WERI-Rb-1 (cell line): ENCODE measurements around the gene RAMP2.
"Not testable (repeated sequence)": the region's sequence is repeated elsewhere in the genome, so short reads cannot be mapped to it uniquely, and the experiment has no call there.

Source experiments
- DNase-seq: peaks from one replicate; pipeline ENCODE4 v3.0.0-alpha.2; 2020
- H3K27ac ChIP-seq: fragments of 250-450 bp; sonication (Bioruptor Pico); 2 replicates; pipeline ENCODE4 v1.5.1; 2020; ENCODE audit warnings: mild to moderate bottlenecking, moderate library complexity
- H3K27me3 ChIP-seq: fragments of 250-450 bp; sonication (Bioruptor Pico); 2 replicates; pipeline ENCODE4 v1.5.1; 2021; ENCODE audit warnings: mild to moderate bottlenecking, low read depth, moderate library complexity; ENCODE audit not compliant: insufficient read depth, severe bottlenecking
- H3K36me3 ChIP-seq: fragments of 250-450 bp; sonication (Bioruptor Pico); 2 replicates; pipeline ENCODE4 v1.5.1; 2020; ENCODE audit warnings: mild to moderate bottlenecking, moderate library complexity
- H3K4me3 ChIP-seq: 2 replicates; pipeline ENCODE4 v1.5.1; 2011; ENCODE audit warnings: low read depth, mild to moderate bottlenecking, control low read depth, low read length
- H3K9me3 ChIP-seq: fragments of 250-450 bp; sonication (Bioruptor Pico); 2 replicates; pipeline ENCODE4 v1.5.1; 2021; ENCODE audit warnings: mild to moderate bottlenecking, moderate library complexity; ENCODE audit not compliant: severe bottlenecking
- TF ChIP-seq, protein P1 (sequence below): IDR thresholded peaks from 2 replicates; pipeline ENCODE4 v1.5.1; 2011; ENCODE audit warnings: low read depth, mild to moderate bottlenecking, control low read depth, inconsistent platforms, low read length

RAMP2 gene, protein sequence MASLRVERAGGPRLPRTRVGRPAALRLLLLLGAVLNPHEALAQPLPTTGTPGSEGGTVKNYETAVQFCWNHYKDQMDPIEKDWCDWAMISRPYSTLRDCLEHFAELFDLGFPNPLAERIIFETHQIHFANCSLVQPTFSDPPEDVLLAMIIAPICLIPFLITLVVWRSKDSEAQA

DNA sequence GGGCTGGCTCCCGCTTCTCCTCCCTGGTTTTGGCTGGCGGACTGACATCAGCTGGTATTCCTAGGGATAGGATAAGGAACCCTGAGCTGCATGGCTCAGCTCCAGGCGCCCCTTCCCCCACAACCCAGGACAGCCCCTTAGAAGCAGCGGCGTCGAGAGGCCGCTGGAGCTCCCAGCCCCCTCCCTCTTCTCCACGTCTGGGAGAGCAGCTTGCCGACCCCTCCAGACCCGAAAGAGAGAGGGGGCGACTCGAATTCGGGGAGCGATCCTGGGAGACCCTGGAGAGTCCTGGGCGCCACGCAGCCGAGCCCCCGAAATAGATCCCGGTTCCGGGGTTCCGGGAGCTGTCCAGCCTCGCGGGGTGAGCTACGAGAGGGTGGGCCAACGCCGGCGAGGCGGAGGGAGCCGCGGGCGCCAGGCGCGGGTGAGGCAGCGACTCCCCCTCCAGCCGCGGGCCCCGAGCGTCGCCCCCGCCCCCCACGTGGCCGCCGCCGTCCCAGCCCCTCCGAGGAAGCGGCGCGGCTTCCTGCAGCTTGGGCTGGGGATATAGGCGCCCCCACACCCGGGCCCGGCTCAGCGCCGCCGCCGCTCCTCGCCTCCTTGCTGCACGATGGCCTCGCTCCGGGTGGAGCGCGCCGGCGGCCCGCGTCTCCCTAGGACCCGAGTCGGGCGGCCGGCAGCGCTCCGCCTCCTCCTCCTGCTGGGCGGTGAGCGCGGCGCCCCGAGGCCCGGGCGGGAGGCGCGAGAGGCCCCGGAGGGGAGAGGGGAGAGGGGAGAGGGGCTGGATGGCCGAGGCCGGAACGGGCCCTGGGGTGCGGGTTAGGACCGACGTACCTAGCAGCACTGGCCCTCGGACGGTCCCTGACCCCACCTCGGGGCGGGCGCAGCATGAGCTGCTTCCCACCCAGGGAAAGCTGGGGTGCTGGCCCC is at the start of gene RAMP2:
RAMP2 (plus strand) TSS at position 576 of the 930 bp plus-strand sequence; CDS start at position 611, 35 bp downstream.
- Histone ChIP-seq H3K27me3 (no peaks in the 10 kb centered on the region), H3K9me3 (no peaks in the 10 kb centered on the region), H3K27ac (peak within 1 kb of the TSS; percentile 70), H3K36me3 (peaks cover 11% of the 10 kb centered on the region), H3K4me3 (peak within 1 kb of the TSS; percentile 78)
- DNase-seq: peak; percentile 69
- TF ChIP-seq, protein P1, sequence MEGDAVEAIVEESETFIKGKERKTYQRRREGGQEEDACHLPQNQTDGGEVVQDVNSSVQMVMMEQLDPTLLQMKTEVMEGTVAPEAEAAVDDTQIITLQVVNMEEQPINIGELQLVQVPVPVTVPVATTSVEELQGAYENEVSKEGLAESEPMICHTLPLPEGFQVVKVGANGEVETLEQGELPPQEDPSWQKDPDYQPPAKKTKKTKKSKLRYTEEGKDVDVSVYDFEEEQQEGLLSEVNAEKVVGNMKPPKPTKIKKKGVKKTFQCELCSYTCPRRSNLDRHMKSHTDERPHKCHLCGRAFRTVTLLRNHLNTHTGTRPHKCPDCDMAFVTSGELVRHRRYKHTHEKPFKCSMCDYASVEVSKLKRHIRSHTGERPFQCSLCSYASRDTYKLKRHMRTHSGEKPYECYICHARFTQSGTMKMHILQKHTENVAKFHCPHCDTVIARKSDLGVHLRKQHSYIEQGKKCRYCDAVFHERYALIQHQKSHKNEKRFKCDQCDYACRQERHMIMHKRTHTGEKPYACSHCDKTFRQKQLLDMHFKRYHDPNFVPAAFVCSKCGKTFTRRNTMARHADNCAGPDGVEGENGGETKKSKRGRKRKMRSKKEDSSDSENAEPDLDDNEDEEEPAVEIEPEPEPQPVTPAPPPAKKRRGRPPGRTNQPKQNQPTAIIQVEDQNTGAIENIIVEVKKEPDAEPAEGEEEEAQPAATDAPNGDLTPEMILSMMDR: no peak

DNA sequence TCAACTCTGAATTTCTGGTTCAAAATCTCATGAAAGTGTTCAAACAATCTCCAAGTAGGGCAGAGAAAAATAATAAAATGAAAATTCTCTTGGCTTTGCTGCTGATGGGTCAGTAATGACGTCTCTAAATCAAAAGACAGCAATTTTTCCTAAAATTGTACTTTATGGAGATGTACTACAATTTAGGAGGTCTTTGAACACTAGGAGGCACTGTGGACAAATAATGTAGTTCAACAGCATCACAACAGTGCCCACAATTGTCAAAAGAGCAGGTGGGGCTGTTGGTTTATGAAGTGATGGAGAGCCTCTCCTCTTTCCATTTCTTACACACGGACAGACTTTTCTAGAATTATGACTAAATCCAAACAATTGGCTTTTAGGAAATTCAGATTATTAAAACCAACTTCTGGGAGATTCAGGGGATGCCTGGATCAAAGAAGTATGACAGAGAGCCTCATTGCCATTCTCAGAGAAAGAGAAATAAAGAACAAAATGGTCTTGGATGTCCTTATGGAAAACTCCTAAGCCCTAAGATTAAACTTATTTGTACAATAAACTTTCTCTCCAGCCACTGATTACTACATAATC is 39.9 kb upstream of the RAMP2 start:
- Histone ChIP-seq H3K27me3 (no peaks in the 10 kb centered on the region), H3K27ac (no peak overlapping the region), H3K36me3 (peaks cover 91% of the 10 kb centered on the region), H3K9me3 (no peaks in the 10 kb centered on the region), H3K4me3 (no peak overlapping the region)
- TF ChIP-seq, protein P1: peak; percentile 59; the same call in 1 of the 2 replicates
- peak; percentile 47 for DNase-seq

DNA sequence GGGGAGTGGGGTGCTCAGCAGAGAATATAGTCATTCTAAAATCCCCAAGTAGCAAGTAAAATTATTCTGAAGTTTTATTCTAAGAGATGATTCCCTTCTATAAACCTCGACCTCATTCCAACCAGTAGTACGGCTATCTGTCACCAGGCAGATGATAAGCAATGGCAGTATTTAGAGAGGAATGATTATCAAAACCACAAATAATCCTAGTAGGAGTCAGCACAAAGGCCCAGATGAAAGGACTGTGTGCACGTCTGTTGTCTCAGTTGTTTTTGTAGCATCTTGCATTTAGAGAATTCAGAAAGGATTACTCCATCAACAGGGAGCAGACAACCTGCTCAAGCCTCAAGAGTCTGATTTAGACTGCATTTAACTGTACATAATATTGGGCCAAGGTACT is 37.4 kb upstream of the RAMP2 start:
- H3K27ac ChIP-seq: no peak overlapping the region
- H3K36me3 ChIP-seq: peaks cover 89% of the 10 kb centered on the region
- H3K4me3 ChIP-seq: no peak overlapping the region
- no peaks in the 10 kb centered on the region for H3K9me3 ChIP-seq
- TF ChIP-seq, protein P1: no peak
- DNase-seq: no peak
- H3K27me3 ChIP-seq: no peaks in the 10 kb centered on the region

DNA sequence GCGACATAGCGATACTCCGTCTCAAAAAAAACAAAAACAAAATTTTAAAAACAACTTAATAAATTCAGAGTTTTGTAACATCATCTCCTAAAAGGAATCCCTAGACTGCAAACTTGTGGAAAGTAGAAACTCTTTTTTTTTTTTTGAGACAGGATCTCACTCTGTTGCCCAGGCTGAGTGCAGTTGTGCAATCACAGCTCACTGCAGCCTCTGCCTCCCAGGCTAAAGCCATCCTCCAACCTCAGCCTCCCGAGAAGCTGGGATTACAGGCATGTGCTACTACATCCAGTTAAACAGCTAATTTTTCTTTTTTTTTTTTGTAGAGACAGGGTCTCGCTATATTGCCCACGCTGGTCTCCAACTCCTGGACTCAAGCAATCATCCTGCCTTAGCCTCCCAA is 35.9 kb upstream of the RAMP2 start:
- DNase-seq: no peak
- Histone ChIP-seq H3K4me3 (no peak overlapping the region), H3K36me3 (peaks cover 83% of the 10 kb centered on the region), H3K27me3 (no peaks in the 10 kb centered on the region), H3K9me3 (no peaks in the 10 kb centered on the region), H3K27ac (no peak overlapping the region)
- TF ChIP-seq, protein P1: no peak

DNA sequence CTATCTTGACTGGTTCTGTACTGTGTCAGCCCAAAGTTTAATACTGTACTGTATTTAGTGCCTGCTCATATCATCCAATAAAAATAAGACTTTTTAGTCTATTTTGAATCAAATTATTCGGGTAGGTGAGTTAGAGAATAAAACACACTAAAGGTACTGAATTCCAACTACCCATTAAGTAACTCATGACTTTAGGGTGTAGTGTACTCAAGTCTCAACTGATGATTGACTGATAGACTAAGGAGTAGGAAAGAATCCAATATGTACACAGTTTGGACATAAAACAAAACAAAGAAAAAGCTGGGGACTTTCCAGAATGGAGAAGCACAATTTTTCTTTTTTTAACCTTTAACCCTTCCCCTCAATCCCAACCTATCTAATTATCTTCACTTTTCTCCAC is 20.3 kb upstream of the RAMP2 start:
- no peak overlapping the region for H3K4me3 ChIP-seq
- DNase-seq: no peak
- TF ChIP-seq, protein P1: no peak
- no peaks in the 10 kb centered on the region; the same call in 1 of the 2 replicates for H3K36me3 ChIP-seq
- H3K27me3 ChIP-seq: no peaks in the 10 kb centered on the region
- peaks cover 5% of the 10 kb centered on the region for H3K9me3 ChIP-seq
- no peak overlapping the region for H3K27ac ChIP-seq

DNA sequence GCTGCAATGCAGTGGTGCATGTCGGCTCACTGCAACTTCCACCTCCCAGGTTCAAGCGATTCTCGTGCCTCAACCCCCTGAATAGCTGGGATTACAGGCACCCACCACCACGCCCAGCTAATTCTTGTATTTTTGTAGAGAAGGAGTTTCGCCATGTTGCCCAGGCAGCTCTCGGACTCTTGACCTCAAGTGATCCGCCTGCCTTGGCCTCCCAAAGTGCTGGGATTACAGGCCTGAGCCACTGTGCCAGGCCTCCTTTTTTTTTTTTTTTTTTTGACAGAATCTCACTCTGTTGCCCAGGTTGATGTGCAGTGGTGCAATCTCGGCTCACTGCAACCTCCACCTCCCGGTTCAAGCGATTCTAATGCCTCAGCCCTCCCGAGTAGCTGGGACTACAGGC is 18.1 kb upstream of the RAMP2 start:
- not testable (repeated sequence) for H3K4me3 ChIP-seq, H3K9me3 ChIP-seq, H3K27me3 ChIP-seq, H3K36me3 ChIP-seq, H3K27ac ChIP-seq, DNase-seq
